NT2/D1 (cell line): ENCODE results near the gene TMEM14C.

Experiments
- SUZ12 ChIP-seq: IDR thresholded peaks from 2 replicates; pipeline ENCODE4 v1.6.1; 2011; ENCODE audit not compliant: insufficient read length, insufficient read depth; ENCODE audit errors: extremely low read depth
- YY1 ChIP-seq: IDR thresholded peaks from 2 replicates; pipeline ENCODE4 v1.6.1; 2011; ENCODE audit not compliant: insufficient read length, insufficient read depth
- ZNF274 ChIP-seq: IDR thresholded peaks from 2 replicates; pipeline ENCODE4 v1.6.1; 2011; ENCODE audit warnings: mild to moderate bottlenecking, low read depth, low read length

DNA sequence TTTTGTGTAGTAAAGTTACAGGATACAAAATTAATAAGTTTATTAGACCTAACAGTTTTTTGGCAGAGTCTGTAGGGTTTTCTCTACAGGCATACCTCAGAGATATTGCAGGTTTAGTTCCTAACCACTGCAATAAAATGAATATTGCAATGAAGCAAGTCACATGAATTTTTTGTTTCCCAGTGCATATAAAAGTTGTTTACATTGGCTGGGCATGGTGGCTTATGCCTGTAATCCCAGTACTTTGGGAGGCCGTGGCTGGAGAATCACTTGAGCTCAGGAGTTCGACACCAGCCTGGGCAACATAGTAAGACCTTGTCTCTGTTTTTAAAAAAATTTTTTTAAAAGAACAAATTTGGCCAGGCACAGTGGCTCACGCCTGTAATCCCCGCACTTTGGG is 44.4 kb upstream of the TMEM14C start:
- TF ChIP-seq ZNF274, result no peak
- TF ChIP-seq YY1, result no peak
- no peak for TF ChIP-seq SUZ12
